ENCODE data around the gene CEP85.

DNA sequence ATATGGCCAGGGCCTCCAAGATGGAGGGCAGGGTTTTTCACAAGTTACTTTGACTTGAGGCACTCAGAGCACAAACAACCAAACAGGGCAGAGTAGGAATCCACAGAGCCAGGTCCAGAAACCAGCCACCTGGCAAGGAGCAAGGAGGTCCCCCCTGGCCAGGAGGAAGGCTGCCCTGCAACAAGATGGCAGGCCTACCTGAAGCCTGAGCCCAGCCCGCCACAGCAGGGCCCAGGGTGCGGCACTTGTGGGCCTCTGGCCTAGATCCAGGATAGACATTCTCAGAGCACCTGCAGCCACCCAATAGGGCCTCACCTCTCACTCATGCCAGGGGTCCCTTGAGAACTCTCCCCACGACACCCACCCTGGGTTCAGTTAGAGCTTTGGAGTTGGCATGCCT is 57.4 kb downstream of the CEP85 start:
- TF ChIP-seq CTCF (IDR thresholded peaks at IDR 0.05) (no peak), POLR2AphosphoS5 (IDR thresholded peaks at IDR 0.05) (no peak)
